OCI-LY3 (cell line): ENCODE results near the gene GTF2A2.

Source experiments
- H2AFZ ChIP-seq: fragments of 200-600, 300-600 bp; shearing (Covaris generic); 2 replicates; pipeline ENCODE4 v1.6.0; 2014; ENCODE audit warnings: antibody characterized with exemption, low read depth, low read length
- H3K27ac ChIP-seq: fragments of 200-600, 300-600 bp; sonication (generic); 2 replicates; pipeline ENCODE4 v1.5.1; 2014; ENCODE audit warnings: mild to moderate bottlenecking, low read length, moderate library complexity, mixed read lengths
- H3K27me3 ChIP-seq: fragments of 200-600, 300-600 bp; sonication (generic); 2 replicates; pipeline ENCODE4 v1.6.1; 2014; ENCODE audit warnings: low read depth, low read length, mixed read lengths
- H3K36me3 ChIP-seq: fragments of 200-600, 300-600 bp; sonication (generic); replicated peaks from 2 replicates; pipeline ENCODE3; 2014; ENCODE audit warnings: low read depth, low read length, mixed read lengths
- H3K4me1 ChIP-seq: fragments of 300-600, 200-600 bp; sonication (generic); 2 replicates; pipeline ENCODE4 v1.6.1; 2014; ENCODE audit warnings: low read length, mixed read lengths
- H3K4me2 ChIP-seq: fragments of 200-600, 300-600 bp; sonication (generic); 2 replicates; pipeline ENCODE4 v1.6.1; 2014; ENCODE audit warnings: low read length, mixed read lengths
- H3K4me3 ChIP-seq: fragments of 300-600, 200-600 bp; sonication (generic); 2 replicates; pipeline ENCODE4 v1.5.1; 2014; ENCODE audit warnings: antibody characterized with exemption, mild to moderate bottlenecking, low read length, moderate library complexity
- H3K79me2 ChIP-seq: fragments of 300-600, 200-600 bp; shearing (Covaris generic); 2 replicates; pipeline ENCODE4 v1.6.1; 2014; ENCODE audit warnings: mild to moderate bottlenecking, low read length, mixed read lengths
- H3K9ac ChIP-seq: fragments of 300-600, 200-600 bp; shearing (Covaris generic); 2 replicates; pipeline ENCODE4 v1.6.0; 2014; ENCODE audit warnings: mild to moderate bottlenecking, low read length, moderate library complexity
- H3K9me3 ChIP-seq: fragments of 200-600, 300-600 bp; shearing (Covaris generic); 2 replicates; pipeline ENCODE4 v1.6.1; 2014; ENCODE audit warnings: low read length, mixed read lengths; ENCODE audit not compliant: insufficient read depth
- H4K20me1 ChIP-seq: fragments of 200-600, 300-600 bp; sonication (generic); 2 replicates; pipeline ENCODE4 v1.6.1; 2016; ENCODE audit warnings: low read length, mixed read lengths; ENCODE audit not compliant: insufficient read depth
- EZH2phosphoT487 ChIP-seq: fragments of 200-600 bp; shearing (Covaris generic); IDR thresholded peaks from 2 replicates; pipeline ENCODE4 v1.6.1; 2018; ENCODE audit warnings: antibody characterized with exemption, mixed run types, low read depth
- TF ChIP-seq, protein P1 (sequence below): fragments of 200-600, 300-600 bp; sonication (generic); IDR thresholded peaks from 2 replicates; pipeline ENCODE4 v1.5.1; 2014; ENCODE audit warnings: antibody characterized with exemption, low read length, low read depth

The GTF2A2 gene

GRCh38 chr15:59590027-59590426, 67.3 kb downstream of the GTF2A2 start:
- H2AFZ ChIP-seq, result no peak overlapping the region
- no peaks in the 10 kb centered on the region for H3K36me3 ChIP-seq
- peak overlapping the region; percentile 37; the same call in 1 of the 2 replicates for H3K4me3 ChIP-seq
- no peaks in the 10 kb centered on the region for H4K20me1 ChIP-seq
- no peaks in the 10 kb centered on the region for H3K27me3 ChIP-seq
- no peaks in the 10 kb centered on the region for H3K9me3 ChIP-seq
- peaks cover 25% of the 10 kb centered on the region for H3K4me1 ChIP-seq
- no peaks in the 10 kb centered on the region for H3K79me2 ChIP-seq
- no peak for TF ChIP-seq EZH2phosphoT487
- TF ChIP-seq, protein P1, sequence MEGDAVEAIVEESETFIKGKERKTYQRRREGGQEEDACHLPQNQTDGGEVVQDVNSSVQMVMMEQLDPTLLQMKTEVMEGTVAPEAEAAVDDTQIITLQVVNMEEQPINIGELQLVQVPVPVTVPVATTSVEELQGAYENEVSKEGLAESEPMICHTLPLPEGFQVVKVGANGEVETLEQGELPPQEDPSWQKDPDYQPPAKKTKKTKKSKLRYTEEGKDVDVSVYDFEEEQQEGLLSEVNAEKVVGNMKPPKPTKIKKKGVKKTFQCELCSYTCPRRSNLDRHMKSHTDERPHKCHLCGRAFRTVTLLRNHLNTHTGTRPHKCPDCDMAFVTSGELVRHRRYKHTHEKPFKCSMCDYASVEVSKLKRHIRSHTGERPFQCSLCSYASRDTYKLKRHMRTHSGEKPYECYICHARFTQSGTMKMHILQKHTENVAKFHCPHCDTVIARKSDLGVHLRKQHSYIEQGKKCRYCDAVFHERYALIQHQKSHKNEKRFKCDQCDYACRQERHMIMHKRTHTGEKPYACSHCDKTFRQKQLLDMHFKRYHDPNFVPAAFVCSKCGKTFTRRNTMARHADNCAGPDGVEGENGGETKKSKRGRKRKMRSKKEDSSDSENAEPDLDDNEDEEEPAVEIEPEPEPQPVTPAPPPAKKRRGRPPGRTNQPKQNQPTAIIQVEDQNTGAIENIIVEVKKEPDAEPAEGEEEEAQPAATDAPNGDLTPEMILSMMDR, result no peak
- peak overlapping the region; percentile 65 for H3K4me2 ChIP-seq
- H3K9ac ChIP-seq, result no peak overlapping the region
- no peak overlapping the region for H3K27ac ChIP-seq
